HG02759 (cell line): Measurements from ENCODE around the gene JADE2.

ENCODE experiments used
- ATAC-seq: cut with Tn5 transposase; IDR thresholded peaks from one replicate; pipeline ENCODE4 v1.9.1; 2021; ENCODE audit warnings: mild to moderate bottlenecking, moderate library complexity; ENCODE audit not compliant: unreplicated experiment

Gene JADE2

GRCh38 chr5:134626369-134627014 is 101.0 kb downstream of the JADE2 start:
- no peak for ATAC-seq
